ENCODE measurements around the gene UST.
"Not testable (repeated sequence)": the region's sequence is repeated elsewhere in the genome, so short reads cannot be mapped to it uniquely, and the experiment has no call there.

UST gene

GRCh38 chr6:149097794-149098193 is 351.0 kb downstream of the UST start:
- TF ChIP-seq EZH2phosphoT487 (IDR thresholded peaks at IDR 0.05; ENCODE audit: borderline replicate concordance, low read length) = no peak
- TF ChIP-seq, protein P1, sequence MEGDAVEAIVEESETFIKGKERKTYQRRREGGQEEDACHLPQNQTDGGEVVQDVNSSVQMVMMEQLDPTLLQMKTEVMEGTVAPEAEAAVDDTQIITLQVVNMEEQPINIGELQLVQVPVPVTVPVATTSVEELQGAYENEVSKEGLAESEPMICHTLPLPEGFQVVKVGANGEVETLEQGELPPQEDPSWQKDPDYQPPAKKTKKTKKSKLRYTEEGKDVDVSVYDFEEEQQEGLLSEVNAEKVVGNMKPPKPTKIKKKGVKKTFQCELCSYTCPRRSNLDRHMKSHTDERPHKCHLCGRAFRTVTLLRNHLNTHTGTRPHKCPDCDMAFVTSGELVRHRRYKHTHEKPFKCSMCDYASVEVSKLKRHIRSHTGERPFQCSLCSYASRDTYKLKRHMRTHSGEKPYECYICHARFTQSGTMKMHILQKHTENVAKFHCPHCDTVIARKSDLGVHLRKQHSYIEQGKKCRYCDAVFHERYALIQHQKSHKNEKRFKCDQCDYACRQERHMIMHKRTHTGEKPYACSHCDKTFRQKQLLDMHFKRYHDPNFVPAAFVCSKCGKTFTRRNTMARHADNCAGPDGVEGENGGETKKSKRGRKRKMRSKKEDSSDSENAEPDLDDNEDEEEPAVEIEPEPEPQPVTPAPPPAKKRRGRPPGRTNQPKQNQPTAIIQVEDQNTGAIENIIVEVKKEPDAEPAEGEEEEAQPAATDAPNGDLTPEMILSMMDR (IDR thresholded peaks at IDR 0.05; ENCODE audit: low read depth, low read length, poor library complexity, severe bottlenecking) = no peak
- Histone ChIP-seq H3K27ac (ENCODE audit: low read depth, low read length) (no peak overlapping the region), H3K9me2 (replicated peaks; ENCODE audit: control insufficient read depth, low read length) (no peaks in the 10 kb centered on the region; the same call in 1 of the 2 replicates)

GRCh38 chr6:149098700-149099276 is 352.0 kb downstream of the UST start:
- no peak overlapping the region for H3K4me2 ChIP-seq (ENCODE audit: low read length)

More at GRCh38 chr6:149097794-149098193, 351.0 kb downstream of the UST start:
- Histone ChIP-seq H3K4me3 (ENCODE audit: low read length) (no peak overlapping the region), H3K9me3 (ENCODE audit: control insufficient read depth, insufficient read depth, low read length) (peaks cover 9% of the 10 kb centered on the region), H3F3A (ENCODE audit: control insufficient read depth, insufficient read depth) (no peaks in the 10 kb centered on the region), H3K36me3 (ENCODE audit: control insufficient read depth, low read length) (no peaks in the 10 kb centered on the region), H3K79me2 (ENCODE audit: control insufficient read depth, low read length) (no peaks in the 10 kb centered on the region), H3K4me1 (ENCODE audit: control insufficient read depth, low read length) (no peaks in the 10 kb centered on the region), H3K4me2 (ENCODE audit: low read length) (no peak overlapping the region), H4K20me1 (ENCODE audit: control insufficient read depth, insufficient read depth, low read depth, low read length) (no peaks in the 10 kb centered on the region), H3K27me3 (ENCODE audit: control insufficient read depth, low read length) (peaks cover 23% of the 10 kb centered on the region)

DNA sequence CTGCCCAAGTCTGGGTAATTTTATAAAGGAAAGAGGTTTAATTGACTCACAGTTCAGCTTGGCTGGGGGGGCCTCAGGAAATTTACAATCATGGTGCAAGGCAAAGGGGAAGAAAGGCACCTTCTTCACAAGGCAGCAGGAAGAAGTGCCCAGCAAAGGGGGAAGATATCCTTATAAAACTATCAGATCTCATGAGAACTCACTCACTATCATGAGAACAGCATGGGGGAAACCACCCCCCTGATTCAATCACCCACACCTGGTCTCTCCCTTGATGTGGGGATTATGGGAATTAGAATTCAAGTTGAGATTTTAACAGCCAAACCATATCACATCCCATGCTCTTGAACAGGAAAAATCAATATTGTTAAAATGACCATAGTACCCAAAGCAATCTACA is 355.5 kb downstream of the UST start:
- Histone ChIP-seq H3F3A (ENCODE audit: control insufficient read depth, insufficient read depth) (no peaks in the 10 kb centered on the region), H3K4me2 (ENCODE audit: low read length) (no peak overlapping the region), H3K27me3 (ENCODE audit: control insufficient read depth, low read length) (no peaks in the 10 kb centered on the region), H3K27ac (ENCODE audit: low read depth, low read length) (no peak overlapping the region), H3K4me3 (ENCODE audit: low read length) (no peak overlapping the region), H3K36me3 (ENCODE audit: control insufficient read depth, low read length) (no peaks in the 10 kb centered on the region), H3K79me2 (ENCODE audit: control insufficient read depth, low read length) (no peaks in the 10 kb centered on the region), H4K20me1 (ENCODE audit: control insufficient read depth, insufficient read depth, low read depth, low read length) (no peaks in the 10 kb centered on the region), H3K9me2 (replicated peaks; ENCODE audit: control insufficient read depth, low read length) (no peaks in the 10 kb centered on the region; the same call in 1 of the 2 replicates), H3K9me3 (ENCODE audit: control insufficient read depth, insufficient read depth, low read length) (peaks cover 6% of the 10 kb centered on the region), H3K4me1 (ENCODE audit: control insufficient read depth, low read length) (no peaks in the 10 kb centered on the region)
- TF ChIP-seq, protein P1 (IDR thresholded peaks at IDR 0.05; ENCODE audit: low read depth, low read length, poor library complexity, severe bottlenecking) = no peak

More at GRCh38 chr6:149098700-149099276, 352.0 kb downstream of the UST start:
- no peaks in the 10 kb centered on the region for H4K20me1 ChIP-seq (ENCODE audit: control insufficient read depth, insufficient read depth, low read depth, low read length)
- H3K9me3 ChIP-seq (ENCODE audit: control insufficient read depth, insufficient read depth, low read length) = peaks cover 9% of the 10 kb centered on the region
- H3K79me2 ChIP-seq (ENCODE audit: control insufficient read depth, low read length) = no peaks in the 10 kb centered on the region
- H3K9me2 ChIP-seq (replicated peaks; ENCODE audit: control insufficient read depth, low read length) = no peaks in the 10 kb centered on the region; the same call in 1 of the 2 replicates
- no peak overlapping the region for H3K4me3 ChIP-seq (ENCODE audit: low read length)
- no peaks in the 10 kb centered on the region for H3F3A ChIP-seq (ENCODE audit: control insufficient read depth, insufficient read depth)
- no peak for TF ChIP-seq EZH2phosphoT487 (IDR thresholded peaks at IDR 0.05; ENCODE audit: borderline replicate concordance, low read length)
- TF ChIP-seq, protein P1 (IDR thresholded peaks at IDR 0.05; ENCODE audit: low read depth, low read length, poor library complexity, severe bottlenecking) = no peak
- H3K4me1 ChIP-seq (ENCODE audit: control insufficient read depth, low read length) = no peaks in the 10 kb centered on the region
- no peak overlapping the region for H3K27ac ChIP-seq (ENCODE audit: low read depth, low read length)
- H3K27me3 ChIP-seq (ENCODE audit: control insufficient read depth, low read length) = peaks cover 18% of the 10 kb centered on the region
- no peaks in the 10 kb centered on the region for H3K36me3 ChIP-seq (ENCODE audit: control insufficient read depth, low read length)

DNA sequence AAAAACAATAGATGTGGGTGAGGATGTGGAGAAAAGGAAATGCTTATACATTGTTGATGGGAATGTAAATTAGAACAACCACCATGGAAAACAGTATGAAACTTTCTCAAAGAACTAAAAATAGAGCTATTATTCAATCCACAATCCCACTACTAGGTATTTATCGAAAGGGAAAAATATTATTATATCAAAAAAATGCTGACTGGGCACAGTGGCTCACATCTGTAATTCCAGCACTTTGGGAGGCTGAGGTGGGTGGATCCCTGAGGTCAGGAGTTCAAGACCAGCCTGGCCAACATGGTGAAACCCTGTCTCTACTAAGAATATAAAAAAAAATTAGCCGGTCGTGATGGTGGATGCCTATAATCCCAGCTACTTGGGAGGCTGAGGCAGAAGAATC is 357.1 kb downstream of the UST start:
- H3K27me3 ChIP-seq (ENCODE audit: control insufficient read depth, low read length); H3F3A ChIP-seq (ENCODE audit: control insufficient read depth, insufficient read depth); H3K27ac ChIP-seq (ENCODE audit: low read depth, low read length); H3K4me1 ChIP-seq (ENCODE audit: control insufficient read depth, low read length); H3K36me3 ChIP-seq (ENCODE audit: control insufficient read depth, low read length); H3K9me2 ChIP-seq (replicated peaks; ENCODE audit: control insufficient read depth, low read length); H4K20me1 ChIP-seq (ENCODE audit: control insufficient read depth, insufficient read depth, low read depth, low read length); H3K4me3 ChIP-seq (ENCODE audit: low read length); H3K4me2 ChIP-seq (ENCODE audit: low read length); H3K9me3 ChIP-seq (ENCODE audit: control insufficient read depth, insufficient read depth, low read length); H3K79me2 ChIP-seq (ENCODE audit: control insufficient read depth, low read length): not testable (repeated sequence)
